A549 (cell line): ENCODE measurements around the gene TSSK2. TPM values are rescaled to one million over a fixed set of nuclear protein-coding genes. Genes with fewer than 3 reads are reported as not detected.

Experiments
- ATAC-seq, 2 experiments: fragments of 200-7000 bp in 1 of 2; fragments of >200 bp in 1 of 2; cut with Nextera tagmentation in 1 of 2; cut with Tn5 transposase in 1 of 2; 3 replicates each; pipeline versions ENCODE4 v1.8.0 to v1.9.1; 2018 to 2020; ENCODE audit warnings: mild to moderate bottlenecking in 1 of 2, moderate library complexity in 1 of 2
- CTCF ChIA-PET: fragments of 300-600 bp; sonication (Branson Sonifier 250); formaldehyde crosslinking; extraction: SDS; loops from one replicate; lab custom pipeline; 2021; ENCODE audit warnings: antibody characterized with exemption, inconsistent platforms; lab: Yijun Ruan, JAX
- POLR2A ChIA-PET: fragments of 350-600 bp; formaldehyde crosslinking; extraction: SDS; loops from one replicate; lab custom pipeline; 2021; ENCODE audit warnings: antibody characterized with exemption, inconsistent platforms; lab: Yijun Ruan, JAX
- DNase-seq, 2 experiments: peaks; one replicate each; pipeline versions ENCODE4 v3.0.0 to v3.0.0-alpha.2; 2011 to 2016; ENCODE audit warnings: low read depth in 1 of 2, low spot score in 1 of 2
- FAIRE-seq: peaks from 2 replicates; lab custom pipeline; 2011; peaks lifted over from hg19 to GRCh38; lab: Jason Lieb, UNC
- H3K27ac ChIP-seq, 2 experiments: fragments of >200 bp; sonication (Bioruptor Twin); formaldehyde crosslinking; 3 replicates each; pipeline ENCODE4 v1.5.1; 2016 to 2017
- H3K4me1 ChIP-seq: fragments of >200 bp; sonication (Bioruptor Twin); formaldehyde crosslinking; 3 replicates; pipeline ENCODE4 v1.6.1; 2016
- H3K4me2 ChIP-seq: fragments of >200 bp; sonication (Bioruptor Twin); formaldehyde crosslinking; 3 replicates; pipeline ENCODE4 v1.6.1; 2016
- H3K4me3 ChIP-seq: fragments of >200 bp; sonication (Bioruptor Twin); formaldehyde crosslinking; 3 replicates; pipeline ENCODE4 v1.5.1; 2016
- H3K9me3 ChIP-seq: fragments of >200 bp; sonication (Bioruptor Twin); formaldehyde crosslinking; 3 replicates; pipeline ENCODE4 v1.6.1; 2016
- BHLHE40 ChIP-seq: IDR thresholded peaks from 2 replicates; pipeline ENCODE4 v1.6.1; 2012; ENCODE audit warnings: low read depth, low read length, inconsistent platforms
- CHD2 ChIP-seq: fragments of 150-350 bp; IDR thresholded peaks from 2 replicates; pipeline ENCODE4 v1.6.1; 2014; ENCODE audit warnings: low read length; ENCODE audit not compliant: partially characterized antibody
- CHD4 ChIP-seq: fragments of 200-600 bp; sonication (generic); IDR thresholded peaks from 2 replicates; pipeline ENCODE4 v1.6.1; 2016; ENCODE audit warnings: antibody characterized with exemption, mild to moderate bottlenecking, borderline replicate concordance
- EP300 ChIP-seq, 2 experiments: fragments of >200 bp; sonication (Bioruptor Twin); formaldehyde crosslinking; IDR thresholded peaks; 2 replicates in 1 of 2; 3 replicates in 1 of 2; pipeline ENCODE4 v1.6.1; 2016 to 2017
- FOSB ChIP-seq: fragments of 250-450 bp; sonication (Bioruptor Pico); IDR thresholded peaks from 2 replicates; pipeline ENCODE4 v1.5.0; 2020; ENCODE audit warnings: mild to moderate bottlenecking, moderate library complexity
- FOSL2 ChIP-seq, 2 experiments: fragments of 450-650 bp in 1 of 2; fragments of >200 bp in 1 of 2; sonication (Bioruptor Twin) in 1 of 2; formaldehyde crosslinking; IDR thresholded peaks; 2 replicates each; pipeline versions ENCODE4 v1.5.0 to v1.6.1; 2016 to 2020; ENCODE audit warnings: mild to moderate bottlenecking in 1 of 2, moderate library complexity in 1 of 2
- GATA3 ChIP-seq: IDR thresholded peaks from 2 replicates; pipeline ENCODE4 v1.6.1; 2012; ENCODE audit warnings: borderline replicate concordance
- HDAC2 ChIP-seq: fragments of 200-600 bp; sonication (generic); IDR thresholded peaks from 2 replicates; pipeline ENCODE4 v1.6.1; 2016
- HES2 ChIP-seq: fragments of >200 bp; sonication (Bioruptor Twin); formaldehyde crosslinking; IDR thresholded peaks from 2 replicates; pipeline ENCODE4 v1.6.1; 2016
- HOXB13 ChIP-seq: fragments of 250-450 bp; sonication (Bioruptor Pico); IDR thresholded peaks from 2 replicates; pipeline ENCODE4 v1.5.0; 2020; ENCODE audit warnings: low read depth, mild to moderate bottlenecking, moderate library complexity
- HOXB5 ChIP-seq: fragments of 250-450 bp; sonication (Bioruptor Pico); IDR thresholded peaks from 2 replicates; pipeline ENCODE4 v1.5.0; 2020; ENCODE audit warnings: mild to moderate bottlenecking, moderate library complexity
- JUN ChIP-seq, 2 experiments: fragments of >200 bp; sonication (Bioruptor Twin); formaldehyde crosslinking; IDR thresholded peaks; 2 replicates in 1 of 2; 3 replicates in 1 of 2; pipeline ENCODE4 v1.6.1; 2016 to 2017
- JUNB ChIP-seq: fragments of >200 bp; sonication (Bioruptor Twin); formaldehyde crosslinking; IDR thresholded peaks from 2 replicates; pipeline ENCODE4 v1.6.1; 2016
- MAFK ChIP-seq: fragments of 450-650 bp; IDR thresholded peaks from 2 replicates; pipeline ENCODE4 v1.6.1; 2014; ENCODE audit not compliant: partially characterized antibody
- MAX ChIP-seq: IDR thresholded peaks from 2 replicates; pipeline ENCODE4 v1.6.1; 2012
- NPAS2 ChIP-seq: fragments of 250-450 bp; sonication (Bioruptor Pico); IDR thresholded peaks from 2 replicates; pipeline ENCODE4 v1.8.0; 2022; ENCODE audit warnings: mild to moderate bottlenecking, moderate library complexity, borderline replicate concordance
- PBX3 ChIP-seq: IDR thresholded peaks from 2 replicates; pipeline ENCODE4 v1.6.1; 2012
- PHF8 ChIP-seq: fragments of 200-600 bp; sonication (generic); IDR thresholded peaks from 2 replicates; pipeline ENCODE4 v1.6.1; 2016; ENCODE audit warnings: low read depth, mild to moderate bottlenecking, antibody characterized with exemption, moderate library complexity, borderline replicate concordance
- POLR2A ChIP-seq: IDR thresholded peaks from 2 replicates; pipeline ENCODE4 v1.6.1; 2012; ENCODE audit warnings: mild to moderate bottlenecking, low read length
- RAD21 ChIP-seq, 2 experiments: fragments of >200 bp in 1 of 2; sonication (Bioruptor Twin) in 1 of 2; formaldehyde crosslinking in 1 of 2; IDR thresholded peaks in 1 of 2; conservative IDR thresholded peaks in 1 of 2; 2 replicates in 1 of 2; 3 replicates in 1 of 2; pipeline ENCODE4 v1.6.1; 2012 to 2018; ENCODE audit warnings: inconsistent platforms in 1 of 2
- RARB ChIP-seq: fragments of 250-450 bp; sonication (Bioruptor Pico); IDR thresholded peaks from 2 replicates; pipeline ENCODE4 v1.8.0; 2021; ENCODE audit warnings: mild to moderate bottlenecking, moderate library complexity
- RCOR1 ChIP-seq: fragments of 150-350 bp; IDR thresholded peaks from 2 replicates; pipeline ENCODE4 v1.6.1; 2014; ENCODE audit warnings: antibody characterized with exemption, low read length, low read depth
- RNF2 ChIP-seq: fragments of 200-600 bp; sonication (generic); IDR thresholded peaks from 2 replicates; pipeline ENCODE4 v1.6.1; 2016; ENCODE audit warnings: low read depth, mild to moderate bottlenecking, antibody characterized with exemption, moderate library complexity, borderline replicate concordance
- SREBF2 ChIP-seq: fragments of 450-650 bp; IDR thresholded peaks from 2 replicates; pipeline ENCODE4 v1.6.1; 2014; ENCODE audit warnings: mild to moderate bottlenecking, moderate library complexity
- TFCP2L1 ChIP-seq: fragments of 250-450 bp; sonication (Bioruptor Pico); IDR thresholded peaks from 2 replicates; pipeline ENCODE4 v1.5.0; 2021; ENCODE audit warnings: mild to moderate bottlenecking
- TP53 ChIP-seq: fragments of 250-450 bp; sonication (Bioruptor Pico); IDR thresholded peaks from 2 replicates; pipeline ENCODE4 v1.5.0; 2021; ENCODE audit warnings: mild to moderate bottlenecking, moderate library complexity
- USF2 ChIP-seq: fragments of 450-650 bp; IDR thresholded peaks from 2 replicates; pipeline ENCODE4 v1.6.1; 2014; ENCODE audit warnings: antibody characterized with exemption
- ZNF302 ChIP-seq: fragments of 250-450 bp; sonication (Bioruptor Pico); IDR thresholded peaks from 2 replicates; pipeline ENCODE4 v1.9.0; 2021; ENCODE audit warnings: inconsistent platforms, mild to moderate bottlenecking, moderate library complexity
- ZSCAN20 ChIP-seq: fragments of 250-450 bp; sonication (Bioruptor Pico); IDR thresholded peaks from 2 replicates; pipeline ENCODE4 v1.8.0; 2022; ENCODE audit warnings: mild to moderate bottlenecking, moderate library complexity
- WGBS: methylation state at CpG from one replicate; pipeline ENCODE4 v1.1.6; 2017; ENCODE audit errors: missing lambda C conversion rate; 5-methylcytosine and 5-hydroxymethylcytosine counted together
- polyA plus RNA-seq, 4 experiments: library from polyadenylated mRNA; depleted of rRNA in 3 of 4; stranded (reverse); fragments of >200 nt; fragmentation: RNase III in 1 of 4; extraction: RNeasy Plus Mini Kit Qiagen cat#74134 plus additional on column Dnase treatment in 1 of 4; gene quantifications; 2 replicates in 3 of 4; 3 replicates in 1 of 4; pipeline ENCODE4 v1.2.3, GENCODE V29; 2011 to 2017

Gene TSSK2
- polyA plus RNA-seq, 2 of the 4 experiments (the other 2 are of a cell fraction): not detected

GRCh38 chr22:19143212-19143611, 12.1 kb downstream of the TSSK2 start:
- FAIRE-seq: no peak
- POLR2A ChIA-PET: no interaction called here
- Histone ChIP-seq H3K4me2 (peak overlapping the region; percentile 95), H3K9me3 (no peaks in the 10 kb centered on the region), H3K27ac (no peak overlapping the region), H3K4me3 (no peak overlapping the region), H3K4me1 (peaks cover 6% of the 10 kb centered on the region; the same call in 2 of the 3 replicates)
- DNase-seq: no peak
- ATAC-seq: no peak
- TF ChIP-seq GATA3: no peak
- TF ChIP-seq TFCP2L1 (CRISPR knock-in tag): no peak
- no peak for TF ChIP-seq RARB (CRISPR knock-in tag)
- TF ChIP-seq MAX: no peak
- no peak for TF ChIP-seq HOXB13 (CRISPR knock-in tag)
- TF ChIP-seq JUNB: no peak
- no peak for TF ChIP-seq HOXB5 (CRISPR knock-in tag)
- TF ChIP-seq MAFK: no peak
- TF ChIP-seq BHLHE40: no peak
- no peak for TF ChIP-seq RAD21 (conservative IDR thresholded peaks at IDR 0.05 in 1 of 2, IDR thresholded peaks at IDR 0.05 in 1 of 2)
- TF ChIP-seq TP53: no peak
- TF ChIP-seq CHD4: no peak
- TF ChIP-seq HDAC2: no peak
- TF ChIP-seq RCOR1: no peak
- no peak for TF ChIP-seq ZNF302 (CRISPR knock-in tag)
- TF ChIP-seq SREBF2: no peak
- no peak for TF ChIP-seq POLR2A
- no peak for TF ChIP-seq FOSB (CRISPR knock-in tag)
- CTCF ChIA-PET: interaction anchor here (0.6 to 3.3 kb wide), 4 partner anchors 9 to 121 kb away, joined by 3 to 27 read pairs (median 9); no protein-coding TSS in a partner anchor
- 89% methylated on average over 5 of the region's 5 CpGs for WGBS

- WGBS: 4% methylated on average over 15 of the region's 17 CpGs
- POLR2A ChIA-PET: interaction anchor here (0.9 to 1.6 kb wide), 9 partner anchors 11 to 486 kb away, joined by 3 to 6 read pairs (median 3); partner anchors contain the start of genes DGCR2, HIRA and SLC25A1
- ATAC-seq: peak in 1 of 2 experiments; percentile 41; a peak in 3 of 6 replicates
Measured at GRCh38 chr22:19143967-19144400, 12.9 kb downstream of the TSSK2 start.

GRCh38 chr22:19146215-19146968, 15.3 kb downstream of the TSSK2 start:
- 69% methylated on average over 11 of the region's 11 CpGs for WGBS
- no peaks in the 10 kb centered on the region for H3K9me3 ChIP-seq
- no peak overlapping the region for H3K27ac ChIP-seq
- no peak overlapping the region for H3K4me2 ChIP-seq
- no peak for TF ChIP-seq PHF8
- no peak for TF ChIP-seq HES2
- TF ChIP-seq RNF2: no peak
- no peak for TF ChIP-seq GATA3
- no peak for TF ChIP-seq CHD2
- no peak for TF ChIP-seq NPAS2
- no peak for TF ChIP-seq RCOR1
- TF ChIP-seq FOSL2 (IDR thresholded peaks at IDR 0.05): no peak
- TF ChIP-seq FOSL2 (CRISPR knock-in tag; IDR thresholded peaks at IDR 0.05): no peak
- TF ChIP-seq PBX3: no peak
- no peak for TF ChIP-seq USF2
- POLR2A ChIA-PET: no interaction called here
- peaks cover 6% of the 10 kb centered on the region; the same call in 2 of the 3 replicates for H3K4me1 ChIP-seq
- DNase-seq: peak in 1 of 2 experiments; percentile 18
- FAIRE-seq: no peak
- H3K4me3 ChIP-seq: no peak overlapping the region
- CTCF ChIA-PET: interaction anchor here (1.1 to 2.6 kb wide), 5 partner anchors 10 to 331 kb away, joined by 4 to 18 read pairs (median 6); no protein-coding TSS in a partner anchor
- no peak for ATAC-seq

More at GRCh38 chr22:19143967-19144400, 12.9 kb downstream of the TSSK2 start:
- peak overlapping the region; percentile 74 to 92 for H3K27ac ChIP-seq
- peak overlapping the region; percentile 95 for H3K4me2 ChIP-seq
- H3K4me1 ChIP-seq: peaks cover 6% of the 10 kb centered on the region; the same call in 2 of the 3 replicates
- H3K9me3 ChIP-seq: no peaks in the 10 kb centered on the region
- FAIRE-seq: no peak
- DNase-seq: no peak
- peak overlapping the region; percentile 97 for H3K4me3 ChIP-seq
- TF ChIP-seq MAFK: no peak
- no peak for TF ChIP-seq RNF2
- TF ChIP-seq FOSL2 (IDR thresholded peaks at IDR 0.05): no peak
- TF ChIP-seq FOSL2 (CRISPR knock-in tag; IDR thresholded peaks at IDR 0.05): no peak
- no peak for TF ChIP-seq EP300 (IDR thresholded peaks at IDR 0.05)
- TF ChIP-seq HDAC2: no peak
- TF ChIP-seq JUN (IDR thresholded peaks at IDR 0.05): no peak
- no peak for TF ChIP-seq ZSCAN20 (CRISPR knock-in tag)
- CTCF ChIA-PET: interaction anchor here (0.6 to 3.3 kb wide), 20 partner anchors 8 to 486 kb away, joined by 3 to 27 read pairs (median 4); partner anchors contain the start of gene CDC45
